Hepatocyte (in vitro differentiated cells): ENCODE results near the gene ADGRB3.

Experiments
- EZH2 ChIP-seq: fragments of 200-600 bp; sonication (generic); IDR thresholded peaks from 2 replicates; pipeline ENCODE4 v1.6.1; 2016; ENCODE audit warnings: antibody characterized with exemption, mild to moderate bottlenecking, borderline replicate concordance
- EZH2phosphoT487 ChIP-seq: fragments of 200-600 bp; sonication (generic); IDR thresholded peaks from one replicate; pipeline ENCODE4 v1.6.1; 2018; ENCODE audit warnings: antibody characterized with exemption, mild to moderate bottlenecking, low read depth, moderate library complexity; ENCODE audit not compliant: unreplicated experiment, severe bottlenecking

DNA sequence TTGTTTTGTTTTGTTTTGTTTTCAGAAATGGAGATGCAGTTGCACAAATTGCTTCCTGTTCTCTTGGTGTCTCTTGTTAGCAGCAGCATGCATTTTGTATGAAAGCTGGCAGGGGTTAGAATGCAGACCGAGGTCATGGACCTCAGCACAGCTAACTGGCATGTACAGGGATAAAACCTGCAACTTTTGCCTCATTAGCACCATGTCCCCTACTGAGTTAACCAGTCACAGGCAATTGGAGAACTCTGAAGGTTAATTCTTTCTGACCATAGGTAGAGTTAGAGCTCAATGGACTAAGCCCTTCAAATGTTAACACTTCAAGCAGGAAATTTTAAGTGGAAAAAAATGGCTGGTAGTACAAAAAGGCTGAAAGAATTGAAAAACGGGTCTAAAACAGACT lies 377.1 kb downstream of the ADGRB3 start:
- TF ChIP-seq EZH2 (no peak), EZH2phosphoT487 (no peak)
